Stomach (tissue), 9 donors: ENCODE data around the gene RGMA. TPM values are rescaled to one million over a fixed set of nuclear protein-coding genes. Genes with fewer than 3 reads are reported as not detected.

Experiments
- DNase-seq, 2 donors: peaks; one replicate each; pipeline versions ENCODE4 v3.0.0 to v3.0.0-alpha.2; 2013 to 2019
- H3K27ac ChIP-seq, 5 donors: fragments of 200-600 bp in 4 of 5; sonication (generic) in 4 of 5; one replicate each; pipeline ENCODE4 v1.5.1; 2013 to 2019; ENCODE audit warnings: mild to moderate bottlenecking in 1 of 5, moderate library complexity in 1 of 5
- H3K27me3 ChIP-seq, 3 donors: fragments of 200-600 bp; sonication (generic); one replicate each; pipeline ENCODE4 v1.5.1; 2017 to 2019; ENCODE audit warnings: mixed run types in 1 of 3
- H3K36me3 ChIP-seq, 4 donors: fragments of 200-600 bp; sonication (generic); 1 replicate in 3 of 4; 2 replicates in 1 of 4; pipeline ENCODE4 v1.5.1; 2016 to 2019
- H3K4me1 ChIP-seq, 4 donors: fragments of 200-600 bp; sonication (generic); one replicate each; pipeline ENCODE4 v1.5.1; 2016 to 2019
- H3K4me3 ChIP-seq, 4 donors: fragments of 200-600 bp; sonication (generic) in 3 of 4; one replicate each; pipeline ENCODE4 v1.5.1; 2016 to 2019; ENCODE audit warnings: mild to moderate bottlenecking in 1 of 4
- H3K9me3 ChIP-seq, 4 donors: fragments of 200-600 bp; sonication (generic); one replicate each; pipeline ENCODE4 v1.5.1; 2016 to 2019
- EP300 ChIP-seq: sonication (generic); formaldehyde crosslinking; IDR thresholded peaks from one replicate; pipeline ENCODE4 v1.6.1; 2017; ENCODE audit warnings: antibody characterized with exemption
- POLR2A ChIP-seq, 4 donors: fragments of 450-650 bp; IDR thresholded peaks; one replicate each; pipeline ENCODE4 v1.6.1; 2016; ENCODE audit warnings: antibody characterized with exemption in 4 of 4, control low read depth in 2 of 4, mild to moderate bottlenecking in 1 of 4, moderate library complexity in 1 of 4
- POLR2AphosphoS5 ChIP-seq, 3 donors: sonication (generic); formaldehyde crosslinking; IDR thresholded peaks; one replicate each; pipeline ENCODE4 v1.6.1; 2016; ENCODE audit warnings: antibody characterized with exemption in 3 of 3
- WGBS, 5 donors: extraction: QIAGEN DNeasy Blood & Tissue Kit in 3 of 5; methylation state at CpG; one replicate each; pipeline versions ENCODE4 v1.1.5 to v1.1.7; 2013 to 2018; 5-methylcytosine and 5-hydroxymethylcytosine counted together
- intact Hi-C: fragments of 100-400 bp; cut with DNase I; formaldehyde crosslinking; loops from one replicate; pipeline ENCODE4 v1.15.1; 2023; ENCODE audit warnings: low total_unique reads
- polyA plus RNA-seq, 3 donors: library from polyadenylated mRNA; stranded (reverse); fragments of 200-250 nt; gene quantifications; one replicate each; pipeline ENCODE4 v1.2.3, GENCODE V29; 2013
- total RNA-seq, 5 donors: library from RNA; depleted of rRNA; stranded (reverse); fragments of >200 nt; gene quantifications; one replicate each; pipeline versions ENCODE4 v1.1.0 to v1.2.3, GENCODE V29; 2014 to 2016
- TF ChIP-seq, protein P1 (sequence below), 7 experiments: fragments of 450-650 bp in 4 of 7; fragments of 200-600 bp in 3 of 7; sonication (generic) in 3 of 7; IDR thresholded peaks; one replicate each; pipeline ENCODE4 v1.5.1; 2016 to 2019; ENCODE audit warnings: antibody characterized with exemption in 7 of 7, control low read depth in 2 of 7, mild to moderate bottlenecking in 1 of 7
- donor health status: healthy with polysubstance abuse.
- donor health status: Bipolar disorder and iron deficiency.
- donor health status: healthy.

RGMA gene
- total and polyA plus RNA-seq, 8 donors = 1.7 to 64.2 (median 16.1) TPM

GRCh38 chr15:92989470-92989869 is 99.5 kb downstream of the RGMA start:
- no peak for DNase-seq
- no peak overlapping the region for H3K27ac ChIP-seq
- H3K4me3 ChIP-seq = no peak overlapping the region
- H3K27me3 ChIP-seq = no peaks in the 10 kb centered on the region
- intact Hi-C loops = no loop called here
- no peak for TF ChIP-seq POLR2A (IDR thresholded peaks at IDR 0.05)
- no peak for TF ChIP-seq POLR2AphosphoS5 (IDR thresholded peaks at IDR 0.05)
- TF ChIP-seq, protein P1, sequence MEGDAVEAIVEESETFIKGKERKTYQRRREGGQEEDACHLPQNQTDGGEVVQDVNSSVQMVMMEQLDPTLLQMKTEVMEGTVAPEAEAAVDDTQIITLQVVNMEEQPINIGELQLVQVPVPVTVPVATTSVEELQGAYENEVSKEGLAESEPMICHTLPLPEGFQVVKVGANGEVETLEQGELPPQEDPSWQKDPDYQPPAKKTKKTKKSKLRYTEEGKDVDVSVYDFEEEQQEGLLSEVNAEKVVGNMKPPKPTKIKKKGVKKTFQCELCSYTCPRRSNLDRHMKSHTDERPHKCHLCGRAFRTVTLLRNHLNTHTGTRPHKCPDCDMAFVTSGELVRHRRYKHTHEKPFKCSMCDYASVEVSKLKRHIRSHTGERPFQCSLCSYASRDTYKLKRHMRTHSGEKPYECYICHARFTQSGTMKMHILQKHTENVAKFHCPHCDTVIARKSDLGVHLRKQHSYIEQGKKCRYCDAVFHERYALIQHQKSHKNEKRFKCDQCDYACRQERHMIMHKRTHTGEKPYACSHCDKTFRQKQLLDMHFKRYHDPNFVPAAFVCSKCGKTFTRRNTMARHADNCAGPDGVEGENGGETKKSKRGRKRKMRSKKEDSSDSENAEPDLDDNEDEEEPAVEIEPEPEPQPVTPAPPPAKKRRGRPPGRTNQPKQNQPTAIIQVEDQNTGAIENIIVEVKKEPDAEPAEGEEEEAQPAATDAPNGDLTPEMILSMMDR (IDR thresholded peaks at IDR 0.05) = no peak
- TF ChIP-seq EP300 = no peak
- H3K36me3 ChIP-seq = peaks cover 68 to 100% (median 95%) of the 10 kb centered on the region in 4 donors
- WGBS, 5 donors = 75 to 88% (median 87%) methylated on average over 2 of the region's 2 CpGs
- H3K4me1 ChIP-seq = peaks cover 0 to 12% (median 3%) of the 10 kb centered on the region in 4 donors
- no peaks in the 10 kb centered on the region for H3K9me3 ChIP-seq

Other genes starting within 250 kb of the RGMA start
- gene CHD2, start 188.9 kb downstream of the RGMA start, total RNA-seq = 100 to 1,000 TPM; 124 to 833 (median 164) TPM
- 10 to 100 TPM; 21.5 to 29.5 (median 23.5) TPM for gene CHD2, start 188.9 kb downstream of the RGMA start, polyA plus RNA-seq